Ovary (tissue), 9 donors: ENCODE results near the gene ZDHHC19. TPM values are rescaled to one million over a fixed set of nuclear protein-coding genes. Genes with fewer than 3 reads are reported as not detected.
"Not testable (repeated sequence)": the region's sequence is repeated elsewhere in the genome, so short reads cannot be mapped to it uniquely, and the experiment has no call there.

ENCODE experiments used
- DNase-seq, 5 donors: peaks; one replicate each; pipeline ENCODE4 v3.0.0-alpha.2; 2019 to 2020
- H3K27ac ChIP-seq, 2 donors: fragments of 200-600 bp; one replicate each; pipeline versions ENCODE4 v1.5.1 to v1.8.0; 2019 to 2022
- H3K27me3 ChIP-seq: fragments of 200-600 bp; one replicate; pipeline ENCODE4 v1.8.0; 2022
- H3K36me3 ChIP-seq: fragments of 200-600 bp; sonication (generic); one replicate; pipeline ENCODE4 v1.5.1; 2019
- H3K4me1 ChIP-seq: one replicate; pipeline ENCODE4 v1.8.1; 2013; ENCODE audit warnings: mild to moderate bottlenecking, moderate library complexity; ENCODE audit not compliant: insufficient read depth
- H3K4me3 ChIP-seq: fragments of 200-600 bp; sonication (generic); one replicate; pipeline ENCODE4 v1.5.1; 2017
- H3K9me3 ChIP-seq, 2 donors: fragments of 200-600 bp in 1 of 2; sonication (generic) in 1 of 2; one replicate each; pipeline versions ENCODE4 v1.5.1 to v1.8.1; 2013 to 2019; ENCODE audit warnings: mild to moderate bottlenecking in 1 of 2, moderate library complexity in 1 of 2
- CTCF ChIP-seq, 3 donors: fragments of 450-650 bp in 2 of 3; fragments of 200-600 bp in 1 of 3; IDR thresholded peaks; one replicate each; pipeline versions ENCODE4 v1.5.1 to v1.8.0; 2016 to 2022; ENCODE audit warnings: antibody characterized with exemption in 3 of 3, mild to moderate bottlenecking in 1 of 3
- EP300 ChIP-seq: sonication (generic); formaldehyde crosslinking; IDR thresholded peaks from one replicate; pipeline ENCODE4 v1.6.1; 2017; ENCODE audit warnings: antibody characterized with exemption
- POLR2A ChIP-seq: fragments of 450-650 bp; IDR thresholded peaks from one replicate; pipeline ENCODE4 v1.6.1; 2017; ENCODE audit warnings: antibody characterized with exemption, mild to moderate bottlenecking, moderate library complexity
- WGBS, 3 donors: extraction: QIAGEN DNeasy Blood & Tissue Kit in 1 of 3; methylation state at CpG; one replicate each; pipeline versions ENCODE4 v1.1.5 to v1.1.7; 2013 to 2017; 5-methylcytosine and 5-hydroxymethylcytosine counted together
- intact Hi-C, 4 donors: fragments of 100-400 bp; cut with DNase I; formaldehyde crosslinking; loops; one replicate each; pipeline versions ENCODE4 v1.11.0 to v1.15.1; 2022 to 2023
- polyA plus RNA-seq, 2 donors: library from polyadenylated mRNA; stranded (reverse); fragments of 200-250 nt in 1 of 2; fragments of 350-450 nt in 1 of 2; fragmentation: Illumina TruSeq in 1 of 2; extraction: RNeasy Lipid Tissue Mini Kit (QIAGEN cat#74804) in 1 of 2; gene quantifications; one replicate each; pipeline ENCODE4 v1.2.3, GENCODE V29; 2013 to 2014
- total RNA-seq, 7 donors: library from RNA; depleted of rRNA in 2 of 7; stranded (reverse); fragments of >200 nt in 2 of 7; fragmentation: NEBNext Ultra II Directional in 3 of 7; extraction: Animal tissue kit (Norgen Biotek cat#: 25700) in 3 of 7; gene quantifications; one replicate each; pipeline versions ENCODE4 v1.1.0 to v1.2.4, GENCODE V29; 2016 to 2023
- donor health status: DM: no; HTN: no; CAD: no; lungs with moderate emphysema.
- donor health status: DM: no; HTN: no; CAD: no.
- donor health status: Bipolar disorder and iron deficiency.
- donor health status: DM: yes; HTN: yes; CAD: no.
- donor health status: DM: no; HTN: no; CAD: no.
- donor health status: DM: yes; HTN: yes; CAD: no.

The ZDHHC19 gene
- total and polyA plus RNA-seq, 9 donors = 0.24 to 9.3 (median 4.5) TPM

- Histone ChIP-seq H3K27me3 (no peaks in the 10 kb centered on the region), H3K9me3 (no peaks in the 10 kb centered on the region), H3K27ac (no peak overlapping the region), H3K4me1 (no peaks in the 10 kb centered on the region), H3K36me3 (no peaks in the 10 kb centered on the region), H3K4me3 (no peak overlapping the region)
- intact Hi-C loops = no loop called here
- DNase-seq = no peak
- no peak for TF ChIP-seq POLR2A
- TF ChIP-seq CTCF (IDR thresholded peaks at IDR 0.05) = no peak
- TF ChIP-seq EP300 = no peak
- 31 to 36% (median 34%) methylated on average over 4 of the region's 4 CpGs for WGBS, 3 donors
Measured at GRCh38 chr3:196177967-196178366, 33.2 kb downstream of the ZDHHC19 start.

DNA sequence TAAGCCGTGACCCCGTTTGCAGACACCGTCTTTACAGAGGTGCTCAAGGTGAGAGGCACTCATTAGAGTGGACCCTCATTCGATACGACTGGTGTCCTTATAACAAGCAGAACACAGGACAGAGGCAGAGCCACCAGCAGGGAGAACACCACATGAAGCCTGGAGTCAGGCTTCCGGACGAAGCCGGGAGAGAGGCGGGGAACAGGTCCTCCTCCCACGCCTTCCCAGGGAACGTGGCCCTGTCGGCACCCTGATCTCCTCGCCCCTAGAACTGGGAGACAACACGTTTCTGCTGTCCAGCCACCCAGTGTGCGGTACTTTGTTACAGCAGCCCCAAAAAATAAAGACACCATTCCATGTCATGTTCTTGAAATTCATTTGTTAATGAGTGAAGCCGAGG lies 33.6 kb downstream of the ZDHHC19 start:
- no peak for TF ChIP-seq CTCF (IDR thresholded peaks at IDR 0.05)
- TF ChIP-seq POLR2A = no peak
- TF ChIP-seq EP300 = no peak
- intact Hi-C loops = no loop called here
- H3K4me3 ChIP-seq = no peak overlapping the region
- DNase-seq = no peak
- no peaks in the 10 kb centered on the region for H3K36me3 ChIP-seq
- 51 to 59% (median 59%) methylated on average over 16 of the region's 16 CpGs for WGBS, 3 donors
- no peak overlapping the region for H3K27ac ChIP-seq
- H3K4me1 ChIP-seq = no peaks in the 10 kb centered on the region
- no peaks in the 10 kb centered on the region for H3K9me3 ChIP-seq
- H3K27me3 ChIP-seq = no peaks in the 10 kb centered on the region

DNA sequence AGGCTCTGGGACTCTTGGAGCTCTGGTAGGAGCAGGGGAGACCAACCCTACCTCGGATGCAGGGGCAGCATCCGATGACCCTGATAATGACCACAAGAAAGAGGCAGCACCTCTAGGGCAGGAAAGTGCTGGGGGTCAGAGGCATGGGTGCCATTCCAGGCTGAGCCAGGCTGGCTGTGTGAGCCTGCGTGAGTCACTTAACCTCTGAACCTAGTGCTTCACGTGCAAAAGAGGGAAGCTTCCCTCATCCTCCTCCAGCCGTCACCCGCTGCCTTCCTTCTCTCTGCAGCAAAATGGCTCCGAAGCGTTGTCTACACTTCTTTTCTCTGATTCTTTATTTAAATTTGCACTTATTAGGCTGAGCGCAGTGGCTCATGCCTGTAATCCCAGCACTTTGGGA lies 35.5 kb downstream of the ZDHHC19 start:
- Histone ChIP-seq H3K27me3 (no peaks in the 10 kb centered on the region), H3K36me3 (no peaks in the 10 kb centered on the region), H3K27ac (no peak overlapping the region), H3K4me3 (no peak overlapping the region), H3K4me1 (no peaks in the 10 kb centered on the region), H3K9me3 (no peaks in the 10 kb centered on the region)
- TF ChIP-seq CTCF (IDR thresholded peaks at IDR 0.05) (no peak), EP300 (no peak), POLR2A (no peak)
- DNase-seq = no peak
- 87 to 91% (median 90%) methylated on average over 9 of the region's 9 CpGs for WGBS, 3 donors
- intact Hi-C loops = no loop called here

GRCh38 chr3:196175116-196175625 lies 36.0 kb downstream of the ZDHHC19 start:
- H3K36me3 ChIP-seq = no peaks in the 10 kb centered on the region
- WGBS, 3 donors = 81 to 85% (median 84%) methylated on average over 19 of the region's 19 CpGs
- no peaks in the 10 kb centered on the region for H3K4me1 ChIP-seq
- no peak overlapping the region for H3K27ac ChIP-seq
- intact Hi-C loops = no loop called here
- no peak overlapping the region for H3K4me3 ChIP-seq
- no peaks in the 10 kb centered on the region for H3K27me3 ChIP-seq
- no peak for DNase-seq
- no peaks in the 10 kb centered on the region for H3K9me3 ChIP-seq
- TF ChIP-seq EP300 = no peak

DNA sequence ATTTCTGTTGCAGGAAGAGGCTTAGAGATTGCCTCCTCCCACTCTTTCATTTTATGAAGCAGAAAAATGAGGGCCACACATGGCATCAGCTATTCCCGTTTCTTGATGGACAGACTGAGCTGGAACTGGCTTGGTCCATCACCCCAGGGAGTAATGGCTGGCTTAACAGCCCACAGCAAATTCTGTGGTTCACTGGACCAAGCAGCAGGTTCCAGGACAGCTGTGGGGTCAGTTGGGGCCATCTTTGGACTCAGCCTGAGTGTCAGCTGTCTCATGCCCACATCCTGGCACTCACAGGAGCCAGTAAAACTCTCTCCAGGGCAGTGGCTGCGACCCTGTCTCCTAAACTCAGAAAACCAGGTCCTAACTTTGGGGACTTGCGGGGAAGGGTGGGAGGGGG lies 36.5 kb downstream of the ZDHHC19 start:
- Histone ChIP-seq H3K27ac (no peak overlapping the region), H3K9me3 (no peaks in the 10 kb centered on the region), H3K36me3 (no peaks in the 10 kb centered on the region), H3K27me3 (no peaks in the 10 kb centered on the region), H3K4me3 (no peak overlapping the region), H3K4me1 (no peaks in the 10 kb centered on the region)
- TF ChIP-seq POLR2A (no peak), EP300 (no peak), CTCF (IDR thresholded peaks at IDR 0.05) (no peak)
- intact Hi-C loops = no loop called here
- WGBS, 3 donors = 88 to 92% (median 88%) methylated on average over 3 of the region's 3 CpGs
- DNase-seq = no peak

DNA sequence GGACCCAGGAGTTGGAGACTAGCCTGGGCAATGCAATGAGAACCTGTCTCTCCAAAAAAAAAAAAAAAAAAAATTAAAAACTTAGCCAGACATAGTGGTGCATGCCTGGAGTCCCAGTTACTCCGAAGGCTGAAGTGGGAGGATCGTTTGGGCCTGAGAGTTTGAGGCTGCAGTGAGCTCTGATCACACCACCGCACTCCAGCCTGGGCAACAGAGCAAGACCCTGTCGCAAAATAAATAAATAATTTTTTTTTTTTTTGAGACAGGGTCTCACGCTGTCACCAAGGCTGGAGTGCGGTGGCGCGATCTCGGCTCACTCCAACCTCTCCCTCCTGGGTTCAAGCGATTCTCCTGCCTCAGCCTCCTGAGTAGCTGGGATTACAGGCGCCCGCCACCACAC lies 40.9 kb downstream of the ZDHHC19 start:
- WGBS, 3 donors = 95 to 96% (median 96%) methylated on average over 12 of the region's 12 CpGs
- H3K4me1 ChIP-seq, H3K4me3 ChIP-seq, H3K27me3 ChIP-seq, intact Hi-C loops, H3K9me3 ChIP-seq, DNase-seq, H3K36me3 ChIP-seq, H3K27ac ChIP-seq: not testable (repeated sequence)
